ENCODE data around the gene RUNX2.

DNA sequence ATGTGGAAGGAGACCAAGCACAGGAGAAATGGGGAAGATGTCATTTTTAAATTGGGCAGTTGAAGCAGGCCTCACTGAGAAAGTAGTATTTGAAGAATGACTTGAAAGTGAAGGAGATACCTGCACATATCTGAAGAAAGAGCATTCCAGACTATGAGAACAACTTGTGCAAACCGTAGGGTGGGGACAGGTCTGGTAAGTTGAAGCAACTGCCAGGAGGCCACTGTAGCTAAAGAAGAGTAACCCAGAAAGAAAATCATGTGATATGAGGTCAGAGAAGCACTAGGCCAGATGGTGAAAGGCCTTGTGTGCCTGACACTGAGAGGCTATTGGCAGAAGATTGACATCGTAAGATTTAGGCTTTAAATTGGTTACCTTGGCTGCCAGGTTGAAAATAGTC is 54.3 kb downstream of the RUNX2 start:
- TF ChIP-seq CTCF (conservative IDR thresholded peaks at IDR 0.05) (no peak), ZFX (IDR thresholded peaks at IDR 0.05) (no peak)

Data from C4-2B (cell line).